ENCODE results near the gene EIF5A2. TPM values are rescaled to one million over a fixed set of nuclear protein-coding genes. Genes with fewer than 3 reads are reported as not detected.
A peak's percentile ranks its signal among the peaks of the same experiment; 100 is the strongest.
"Not testable (repeated sequence)": the region's sequence is repeated elsewhere in the genome, so short reads cannot be mapped to it uniquely, and the experiment has no call there.

The EIF5A2 gene
- total RNA-seq, 1 donor from 2014 or later, result 8.7 TPM

GRCh38 chr3:170910542-170910941 lies 2.1 kb upstream of the EIF5A2 start:
- peaks cover 1% of the 10 kb centered on the region for H3K36me3 Mint-ChIP-seq (ENCODE audit: low read depth)
- DNase-seq, result no peak
- intact Hi-C loops (cut with micrococcal nuclease), result no loop called here
- peaks cover 2% of the 10 kb centered on the region for H3K9me3 Mint-ChIP-seq
- H3K4me3 Mint-ChIP-seq, result no peak overlapping the region
- H3K27ac Mint-ChIP-seq, result no peak overlapping the region
- H3K4me1 Mint-ChIP-seq, result peaks cover 19% of the 10 kb centered on the region
- H3K27me3 Mint-ChIP-seq, result peaks cover 25% of the 10 kb centered on the region

GRCh38 chr3:170909129-170909903 lies 879 bp upstream of the EIF5A2 start:
- Mint-ChIP-seq H3K27ac (no peak overlapping the region), H3K9me3 (peaks cover 2% of the 10 kb centered on the region), H3K4me3 (peak overlapping the region; percentile 25), H3K36me3 (ENCODE audit: low read depth) (peaks cover 1% of the 10 kb centered on the region), H3K27me3 (peaks cover 15% of the 10 kb centered on the region), H3K4me1 (peaks cover 19% of the 10 kb centered on the region)
- intact Hi-C loops (cut with micrococcal nuclease), result loop anchor here (2.0 to 10.0 kb wide), 3 partner anchors 345 to 1841 kb away; partner anchors contain the start of gene ECT2
- peak; percentile 61 for DNase-seq

- H3K36me3 Mint-ChIP-seq (ENCODE audit: low read depth), result peaks cover 1% of the 10 kb centered on the region
- no peak for DNase-seq
- H3K9me3 Mint-ChIP-seq, result peaks cover 3% of the 10 kb centered on the region
- intact Hi-C loops (cut with micrococcal nuclease), result loop anchor here (1.0 to 10.0 kb wide), 4 partner anchors 37 to 1843 kb away; partner anchors contain the start of genes ECT2 and RPL22L1
- H3K4me1 Mint-ChIP-seq, result peaks cover 19% of the 10 kb centered on the region
- peaks cover 14% of the 10 kb centered on the region for H3K27me3 Mint-ChIP-seq
- H3K4me3 Mint-ChIP-seq, result peak overlapping the region; percentile 99
- H3K27ac Mint-ChIP-seq, result peak overlapping the region; percentile 34
These were observed 701 bp downstream of the EIF5A2 start for GRCh38 chr3:170907637-170908234.

- Mint-ChIP-seq H3K4me3 (no peak overlapping the region), H3K9me3 (peaks cover 3% of the 10 kb centered on the region), H3K27me3 (peaks cover 6% of the 10 kb centered on the region), H3K27ac (no peak overlapping the region), H3K4me1 (peaks cover 20% of the 10 kb centered on the region), H3K36me3 (ENCODE audit: low read depth) (peaks cover 1% of the 10 kb centered on the region)
- DNase-seq, result no peak
- intact Hi-C loops (cut with micrococcal nuclease), result loop anchor here (10.0 kb wide), 2 partner anchors 349 to 549 kb away; no protein-coding TSS in a partner anchor
These were observed 2.6 kb downstream of the EIF5A2 start for GRCh38 chr3:170905862-170906261.

GRCh38 chr3:170903123-170903522 lies 5.3 kb downstream of the EIF5A2 start:
- no peak for DNase-seq
- no peak overlapping the region for H3K27ac Mint-ChIP-seq
- no peaks in the 10 kb centered on the region for H3K27me3 Mint-ChIP-seq
- peaks cover 3% of the 10 kb centered on the region for H3K9me3 Mint-ChIP-seq
- intact Hi-C loops (cut with micrococcal nuclease), result loop anchor here (10.0 kb wide), 2 partner anchors 352 to 552 kb away; no protein-coding TSS in a partner anchor
- H3K4me1 Mint-ChIP-seq, result peaks cover 16% of the 10 kb centered on the region
- H3K36me3 Mint-ChIP-seq (ENCODE audit: low read depth), result no peaks in the 10 kb centered on the region
- no peak overlapping the region for H3K4me3 Mint-ChIP-seq

GRCh38 chr3:170899455-170899854 lies 9.0 kb downstream of the EIF5A2 start:
- intact Hi-C loops (cut with micrococcal nuclease), result no loop called here
- Mint-ChIP-seq H3K27ac (no peak overlapping the region), H3K9me3 (peaks cover 3% of the 10 kb centered on the region), H3K36me3 (ENCODE audit: low read depth) (no peaks in the 10 kb centered on the region), H3K4me1 (peaks cover 3% of the 10 kb centered on the region), H3K4me3 (no peak overlapping the region), H3K27me3 (no peaks in the 10 kb centered on the region)
- DNase-seq, result no peak

- Mint-ChIP-seq H3K27ac (no peak overlapping the region), H3K36me3 (ENCODE audit: low read depth) (no peaks in the 10 kb centered on the region), H3K27me3 (no peaks in the 10 kb centered on the region), H3K4me1 (peaks cover 3% of the 10 kb centered on the region), H3K4me3 (no peak overlapping the region), H3K9me3 (peaks cover 2% of the 10 kb centered on the region)
- intact Hi-C loops (cut with micrococcal nuclease), result no loop called here
- no peak for DNase-seq
These were observed 10.5 kb downstream of the EIF5A2 start for GRCh38 chr3:170897978-170898377.

GRCh38 chr3:170897199-170897598 lies 11.2 kb downstream of the EIF5A2 start:
- not testable (repeated sequence) for H3K4me1 Mint-ChIP-seq, H3K4me3 Mint-ChIP-seq

GRCh38 chr3:170896781-170897180 lies 11.7 kb downstream of the EIF5A2 start:
- Mint-ChIP-seq H3K4me1 (peaks cover 3% of the 10 kb centered on the region), H3K9me3 (no peaks in the 10 kb centered on the region), H3K4me3 (no peak overlapping the region), H3K27ac (no peak overlapping the region), H3K36me3 (ENCODE audit: low read depth) (no peaks in the 10 kb centered on the region), H3K27me3 (no peaks in the 10 kb centered on the region)
- intact Hi-C loops (cut with micrococcal nuclease), result no loop called here
- no peak for DNase-seq

More at GRCh38 chr3:170897199-170897598, 11.2 kb downstream of the EIF5A2 start:
- H3K9me3 Mint-ChIP-seq; H3K36me3 Mint-ChIP-seq (ENCODE audit: low read depth); intact Hi-C loops (cut with micrococcal nuclease); H3K27ac Mint-ChIP-seq; H3K27me3 Mint-ChIP-seq; DNase-seq: not testable (repeated sequence)

GRCh38 chr3:170896333-170896732 lies 12.1 kb downstream of the EIF5A2 start:
- H3K27ac Mint-ChIP-seq; H3K36me3 Mint-ChIP-seq (ENCODE audit: low read depth); intact Hi-C loops (cut with micrococcal nuclease); H3K9me3 Mint-ChIP-seq; DNase-seq; H3K27me3 Mint-ChIP-seq; H3K4me3 Mint-ChIP-seq; H3K4me1 Mint-ChIP-seq: not testable (repeated sequence)

GRCh38 chr3:170893895-170894294 lies 14.5 kb downstream of the EIF5A2 start:
- Mint-ChIP-seq H3K36me3 (ENCODE audit: low read depth) (no peaks in the 10 kb centered on the region), H3K27me3 (no peaks in the 10 kb centered on the region), H3K4me1 (no peaks in the 10 kb centered on the region), H3K9me3 (no peaks in the 10 kb centered on the region), H3K27ac (no peak overlapping the region), H3K4me3 (no peak overlapping the region)
- intact Hi-C loops (cut with micrococcal nuclease), result no loop called here
- DNase-seq, result no peak

- intact Hi-C loops (cut with micrococcal nuclease), result no loop called here
- Mint-ChIP-seq H3K27me3 (peaks cover 3% of the 10 kb centered on the region), H3K36me3 (ENCODE audit: low read depth) (no peaks in the 10 kb centered on the region), H3K4me3 (no peak overlapping the region), H3K9me3 (no peaks in the 10 kb centered on the region), H3K27ac (no peak overlapping the region), H3K4me1 (no peaks in the 10 kb centered on the region)
- no peak for DNase-seq
These were observed 18.8 kb downstream of the EIF5A2 start for GRCh38 chr3:170889630-170890029.

- no peaks in the 10 kb centered on the region for H3K36me3 Mint-ChIP-seq (ENCODE audit: low read depth)
- H3K27me3 Mint-ChIP-seq, result peaks cover 3% of the 10 kb centered on the region
- intact Hi-C loops (cut with micrococcal nuclease), result no loop called here
- no peak overlapping the region for H3K4me3 Mint-ChIP-seq
- H3K9me3 Mint-ChIP-seq, result no peaks in the 10 kb centered on the region
- no peaks in the 10 kb centered on the region for H3K4me1 Mint-ChIP-seq
- no peak for DNase-seq
- H3K27ac Mint-ChIP-seq, result no peak overlapping the region
These were observed 19.3 kb downstream of the EIF5A2 start for GRCh38 chr3:170889132-170889531.

- H3K9me3 Mint-ChIP-seq; H3K4me1 Mint-ChIP-seq; H3K27ac Mint-ChIP-seq; DNase-seq; intact Hi-C loops (cut with micrococcal nuclease); H3K36me3 Mint-ChIP-seq (ENCODE audit: low read depth); H3K4me3 Mint-ChIP-seq; H3K27me3 Mint-ChIP-seq: not testable (repeated sequence)
These were observed 24.1 kb downstream of the EIF5A2 start for GRCh38 chr3:170884109-170884930.

All from activated CD4-positive, alpha-beta T cell treated with anti-CD3 and anti-CD28 coated beads, Interleukin-2, amount 10 ng/mL, durations not matched to agents 24 days and 14 days (primary cell).